ENCODE measurements around the gene BAHD1.

Gene BAHD1

DNA sequence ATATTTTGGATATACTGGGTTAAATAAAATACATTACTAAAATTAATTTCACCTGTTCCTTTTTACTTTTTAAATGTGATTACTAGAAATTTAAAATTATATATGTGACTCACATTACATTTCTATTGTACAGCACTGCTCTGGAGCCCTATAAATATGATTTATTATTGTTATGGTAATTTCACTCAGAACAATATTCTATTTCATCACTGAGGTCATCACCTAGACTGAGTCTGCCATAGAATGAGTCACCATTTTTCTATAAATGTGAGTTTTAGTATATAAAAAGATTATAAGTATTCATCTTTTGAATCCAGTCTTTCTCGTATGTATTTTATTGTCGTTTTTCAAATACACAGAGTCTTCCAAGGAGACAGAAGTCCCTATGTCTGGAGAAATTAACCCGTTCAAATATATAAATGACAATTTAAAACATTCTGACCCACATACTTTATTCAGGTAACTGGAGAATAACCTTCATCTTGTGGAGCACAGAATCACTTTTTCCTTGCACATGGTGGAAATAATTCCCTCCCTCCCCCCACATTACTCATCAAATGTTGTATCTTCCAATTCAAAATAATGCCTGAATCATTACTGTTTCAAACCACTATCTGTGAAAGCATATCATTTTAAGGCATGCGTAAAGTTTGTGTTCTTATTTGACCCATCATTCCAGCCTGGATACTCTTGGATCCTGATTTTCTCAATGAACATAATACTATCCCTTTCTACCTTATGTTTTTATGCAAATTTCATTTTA, 60.0 kb downstream of the BAHD1 start:
- no peak for DNase-seq

- DNase-seq: no peak
These were observed 60.7 kb downstream of the BAHD1 start for GRCh38 chr15:40501487-40501886.

DNA sequence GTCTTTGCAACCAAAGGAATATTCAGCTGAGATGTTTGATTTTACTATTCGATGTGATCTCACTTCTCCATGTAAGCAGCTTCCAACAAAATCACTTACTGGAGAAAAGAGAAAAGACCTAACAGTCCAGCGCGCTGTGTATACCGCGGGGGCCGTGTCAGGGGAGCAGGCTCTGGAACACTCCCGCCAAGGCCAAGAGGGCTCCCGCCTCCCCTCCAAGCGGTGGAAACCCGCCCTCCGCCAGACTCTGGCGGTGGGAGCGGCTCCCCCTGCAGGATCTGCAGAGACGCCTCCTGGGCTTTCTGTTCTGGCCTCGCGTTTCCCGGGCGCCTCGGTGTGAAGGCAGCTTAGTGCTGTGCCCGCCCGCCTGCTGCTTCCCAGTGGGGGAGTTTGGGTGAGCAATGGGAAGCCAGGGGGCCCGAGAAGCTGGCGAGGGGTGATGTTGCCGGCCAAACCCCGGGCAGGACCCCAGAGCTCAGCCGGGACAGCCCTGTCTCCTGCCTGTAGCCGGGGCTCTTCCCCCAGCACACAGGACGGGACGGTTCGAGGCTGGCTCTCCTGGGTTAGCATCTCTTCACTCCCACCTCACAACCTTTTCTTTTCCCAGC, 66.3 kb downstream of the BAHD1 start:
- DNase-seq: no peak

- no peak for DNase-seq
These were observed 67.5 kb downstream of the BAHD1 start for GRCh38 chr15:40508216-40508615.

DNA sequence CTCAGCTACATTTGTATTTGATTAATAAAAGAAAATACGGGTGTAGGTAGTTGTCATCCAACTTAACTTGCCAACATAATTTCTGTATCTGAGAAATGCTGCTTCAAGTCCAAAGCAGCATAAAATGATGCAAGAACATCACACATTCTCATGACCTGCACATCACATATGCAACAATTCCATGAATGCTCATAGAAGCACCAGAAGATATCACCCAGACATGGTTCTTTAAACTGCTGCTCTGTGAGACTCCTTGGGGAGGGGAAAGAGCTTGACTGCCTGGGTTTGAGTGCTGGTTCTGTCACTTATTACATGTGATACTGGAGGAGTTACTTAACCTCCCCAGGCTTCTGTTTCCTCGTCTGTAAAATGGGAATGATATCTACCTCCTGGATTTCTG, 69.4 kb downstream of the BAHD1 start:
- no peak for DNase-seq

- no peak for DNase-seq
These were observed 70.3 kb downstream of the BAHD1 start for GRCh38 chr15:40511093-40511471.

GRCh38 chr15:40511472-40512133, 70.8 kb downstream of the BAHD1 start:
- DNase-seq: no peak

- no peak for DNase-seq
These were observed 71.7 kb downstream of the BAHD1 start for GRCh38 chr15:40512440-40512839.

DNA sequence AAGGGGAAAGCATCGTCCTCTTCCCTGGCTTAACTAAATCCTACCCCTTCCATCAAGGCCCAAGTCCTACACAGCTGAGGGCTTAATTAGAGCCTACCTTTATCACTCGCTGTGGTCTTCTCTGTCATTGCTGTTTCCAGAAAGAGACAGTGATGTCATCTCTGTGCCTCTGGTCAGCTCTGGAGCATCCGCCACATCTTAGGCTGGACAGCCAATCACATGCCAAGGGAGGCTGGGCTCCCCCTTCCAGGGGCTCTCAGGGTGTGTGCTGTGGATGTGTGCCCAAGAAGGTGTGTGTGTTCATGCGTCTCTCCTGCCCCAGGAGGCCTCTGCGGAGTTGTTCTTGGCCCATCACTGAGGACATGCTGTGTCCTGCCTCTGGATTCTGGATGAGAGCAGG, 72.9 kb downstream of the BAHD1 start:
- DNase-seq: no peak

DNA sequence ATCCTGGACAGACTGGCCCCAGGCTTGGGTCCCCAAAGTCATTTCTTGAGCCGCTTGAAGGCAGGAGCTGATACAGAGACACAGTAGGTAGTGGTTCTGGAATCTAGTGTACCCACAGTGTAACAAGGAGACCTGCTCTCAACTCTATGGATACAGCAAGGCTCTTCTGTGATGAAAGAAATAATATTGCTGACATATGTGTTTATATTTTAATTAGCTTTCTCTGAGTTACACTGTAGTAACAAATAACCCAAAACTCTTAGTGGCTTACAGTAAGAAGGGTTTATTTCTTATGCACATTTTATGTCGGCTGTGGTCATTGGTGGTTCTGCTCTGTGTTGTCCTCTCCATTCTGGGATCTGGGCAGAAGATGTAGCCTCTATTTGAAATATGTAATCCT, 75.6 kb downstream of the BAHD1 start:
- DNase-seq: no peak
